Astrocyte (in vitro differentiated cells and primary cell): ENCODE measurements around the gene TRAK2. TPM values are rescaled to one million over a fixed set of nuclear protein-coding genes. Genes with fewer than 3 reads are reported as not detected.

Experiments used
- DNase-seq: peaks from one replicate; pipeline ENCODE4 v3.0.0-alpha.2; 2010; ENCODE audit warnings: low read depth
- FAIRE-seq: peaks from 2 replicates; lab custom pipeline; 2011; peaks lifted over from hg19 to GRCh38; lab: Jason Lieb, UNC
- H2AFZ ChIP-seq: 2 replicates; pipeline ENCODE4 v1.6.0; 2012; ENCODE audit warnings: low read depth, low read length, inconsistent platforms
- H3K27ac ChIP-seq: 2 replicates; pipeline ENCODE4 v1.5.1; 2011; ENCODE audit warnings: low read depth, low read length, inconsistent platforms
- H3K27me3 ChIP-seq: 2 replicates; pipeline ENCODE4 v1.6.0; 2011; ENCODE audit warnings: low read length, inconsistent platforms; ENCODE audit not compliant: insufficient read depth
- H3K36me3 ChIP-seq: 2 replicates; pipeline ENCODE4 v1.5.1; 2011; ENCODE audit warnings: low read length, inconsistent platforms; ENCODE audit not compliant: insufficient read depth
- H3K4me1 ChIP-seq: 2 replicates; pipeline ENCODE4 v1.5.1; 2011; ENCODE audit warnings: low read length, inconsistent platforms; ENCODE audit not compliant: insufficient read depth
- H3K4me2 ChIP-seq: 2 replicates; pipeline ENCODE4 v1.6.0; 2012; ENCODE audit warnings: low read length, inconsistent platforms
- H3K4me3 ChIP-seq: 2 replicates; pipeline ENCODE4 v1.5.1; 2011; ENCODE audit warnings: low read depth, mild to moderate bottlenecking, low read length, inconsistent platforms; ENCODE audit not compliant: insufficient read depth
- H3K79me2 ChIP-seq: 2 replicates; pipeline ENCODE4 v1.6.0; 2012; ENCODE audit warnings: mild to moderate bottlenecking, low read length, inconsistent platforms; ENCODE audit not compliant: insufficient read depth
- H3K9ac ChIP-seq: 2 replicates; pipeline ENCODE4 v1.6.0; 2012; ENCODE audit warnings: mild to moderate bottlenecking, low read length, inconsistent platforms
- H3K9me3 ChIP-seq: 2 replicates; pipeline ENCODE4 v1.5.1; 2012; ENCODE audit warnings: low read depth, mild to moderate bottlenecking, low read length, inconsistent platforms; ENCODE audit not compliant: insufficient read depth
- H4K20me1 ChIP-seq: 2 replicates; pipeline ENCODE4 v1.6.0; 2012; ENCODE audit warnings: low read length, inconsistent platforms; ENCODE audit not compliant: insufficient read depth
- H3K27ac Mint-ChIP-seq: one replicate; pipeline ENCODE4 v1.8.0; 2021; ENCODE audit warnings: mild to moderate bottlenecking, mixed read lengths; ENCODE audit not compliant: unreplicated experiment
- H3K27me3 Mint-ChIP-seq: one replicate; pipeline ENCODE4 v1.8.0; 2021; ENCODE audit warnings: low read depth, mixed read lengths; ENCODE audit not compliant: unreplicated experiment
- H3K36me3 Mint-ChIP-seq: one replicate; pipeline ENCODE4 v1.8.0; 2021; ENCODE audit warnings: low read depth, mixed read lengths; ENCODE audit not compliant: unreplicated experiment
- H3K4me1 Mint-ChIP-seq: one replicate; pipeline ENCODE4 v1.8.0; 2021; ENCODE audit warnings: low read depth, mixed read lengths; ENCODE audit not compliant: unreplicated experiment
- H3K4me3 Mint-ChIP-seq: one replicate; pipeline ENCODE4 v1.8.0; 2021; ENCODE audit warnings: mild to moderate bottlenecking, moderate library complexity, mixed read lengths; ENCODE audit not compliant: unreplicated experiment
- H3K9me3 Mint-ChIP-seq: one replicate; pipeline ENCODE4 v1.8.0; 2021; ENCODE audit warnings: mild to moderate bottlenecking, mixed read lengths; ENCODE audit not compliant: unreplicated experiment
- EZH2 ChIP-seq: IDR thresholded peaks from 2 replicates; pipeline ENCODE4 v1.6.1; 2012; ENCODE audit warnings: mild to moderate bottlenecking, low read length, inconsistent platforms; ENCODE audit not compliant: insufficient read depth
- total RNA-seq: library from RNA; stranded (reverse); gene quantifications from 2 replicates; pipeline ENCODE4 v1.2.1, GENCODE V29; 2021
- TF ChIP-seq, protein P1 (sequence below): IDR thresholded peaks from 2 replicates; pipeline ENCODE4 v1.5.1; 2011; ENCODE audit warnings: low read depth, mild to moderate bottlenecking, inconsistent platforms, low read length, moderate library complexity; ENCODE audit not compliant: insufficient read depth

The TRAK2 gene
- total RNA-seq, 1 donor from 2014 or later = 39.1 TPM

GRCh38 chr2:201348758-201349157 lies 102.5 kb downstream of the TRAK2 start:
- H2AFZ ChIP-seq = no peak overlapping the region
- FAIRE-seq (no peak), DNase-seq (no peak)
- no peak overlapping the region for H3K4me2 ChIP-seq
- no peaks in the 10 kb centered on the region for H3K79me2 ChIP-seq
- TF ChIP-seq, protein P1, sequence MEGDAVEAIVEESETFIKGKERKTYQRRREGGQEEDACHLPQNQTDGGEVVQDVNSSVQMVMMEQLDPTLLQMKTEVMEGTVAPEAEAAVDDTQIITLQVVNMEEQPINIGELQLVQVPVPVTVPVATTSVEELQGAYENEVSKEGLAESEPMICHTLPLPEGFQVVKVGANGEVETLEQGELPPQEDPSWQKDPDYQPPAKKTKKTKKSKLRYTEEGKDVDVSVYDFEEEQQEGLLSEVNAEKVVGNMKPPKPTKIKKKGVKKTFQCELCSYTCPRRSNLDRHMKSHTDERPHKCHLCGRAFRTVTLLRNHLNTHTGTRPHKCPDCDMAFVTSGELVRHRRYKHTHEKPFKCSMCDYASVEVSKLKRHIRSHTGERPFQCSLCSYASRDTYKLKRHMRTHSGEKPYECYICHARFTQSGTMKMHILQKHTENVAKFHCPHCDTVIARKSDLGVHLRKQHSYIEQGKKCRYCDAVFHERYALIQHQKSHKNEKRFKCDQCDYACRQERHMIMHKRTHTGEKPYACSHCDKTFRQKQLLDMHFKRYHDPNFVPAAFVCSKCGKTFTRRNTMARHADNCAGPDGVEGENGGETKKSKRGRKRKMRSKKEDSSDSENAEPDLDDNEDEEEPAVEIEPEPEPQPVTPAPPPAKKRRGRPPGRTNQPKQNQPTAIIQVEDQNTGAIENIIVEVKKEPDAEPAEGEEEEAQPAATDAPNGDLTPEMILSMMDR = no peak
- no peak for TF ChIP-seq EZH2
- no peaks in the 10 kb centered on the region for H4K20me1 ChIP-seq
- no peaks in the 10 kb centered on the region for H3K9me3 ChIP-seq
- H3K36me3 ChIP-seq = no peaks in the 10 kb centered on the region
- H3K4me3 ChIP-seq = no peak overlapping the region
- Mint-ChIP-seq H3K4me1 (no peaks in the 10 kb centered on the region), H3K27me3 (no peaks in the 10 kb centered on the region), H3K27ac (no peak overlapping the region), H3K9me3 (peaks cover 2% of the 10 kb centered on the region), H3K4me3 (no peak overlapping the region), H3K36me3 (peaks cover 41% of the 10 kb centered on the region)
- H3K27ac ChIP-seq = no peak overlapping the region
- no peaks in the 10 kb centered on the region for H3K27me3 ChIP-seq
- H3K4me1 ChIP-seq = no peaks in the 10 kb centered on the region
- no peak overlapping the region for H3K9ac ChIP-seq

GRCh38 chr2:201347138-201347537 lies 104.1 kb downstream of the TRAK2 start:
- no peak for FAIRE-seq
- H3K36me3 Mint-ChIP-seq = peaks cover 45% of the 10 kb centered on the region
- DNase-seq = no peak

DNA sequence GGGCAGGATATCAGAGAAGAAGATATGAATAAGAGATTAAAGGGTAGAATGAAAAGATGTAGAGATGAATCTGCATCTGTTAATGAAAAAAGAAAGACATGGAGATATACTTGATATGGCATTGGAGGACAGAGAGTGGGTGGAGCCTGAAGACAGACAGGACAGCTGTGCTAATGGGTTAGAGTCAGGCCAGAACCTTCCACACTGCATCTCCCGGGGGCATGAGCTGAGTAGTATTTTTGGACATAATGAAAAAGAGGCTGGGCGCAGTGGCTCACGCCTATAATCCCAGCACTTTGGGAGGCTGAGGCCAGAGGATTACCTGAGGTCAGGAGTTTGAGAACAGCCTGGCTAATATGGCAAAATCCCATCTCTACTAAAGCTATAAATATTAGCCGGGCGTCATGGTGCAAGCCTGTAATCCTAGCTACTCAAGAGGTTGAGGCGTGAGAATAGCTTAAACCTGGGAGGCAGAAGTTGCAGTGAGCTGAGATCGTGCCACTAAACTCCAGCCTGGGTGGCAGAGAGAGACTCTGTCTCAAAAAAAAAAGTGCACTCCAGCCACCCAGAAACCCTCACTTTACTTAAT lies 105.5 kb downstream of the TRAK2 start:
- Histone ChIP-seq H3K27ac (no peak overlapping the region), H3K79me2 (no peaks in the 10 kb centered on the region), H3K4me3 (no peak overlapping the region), H3K4me1 (no peaks in the 10 kb centered on the region), H2AFZ (no peak overlapping the region), H3K36me3 (peaks cover 3% of the 10 kb centered on the region), H3K4me2 (no peak overlapping the region), H3K27me3 (no peaks in the 10 kb centered on the region), H3K9me3 (no peaks in the 10 kb centered on the region), H4K20me1 (no peaks in the 10 kb centered on the region), H3K9ac (no peak overlapping the region)
- Mint-ChIP-seq H3K4me1 (no peaks in the 10 kb centered on the region), H3K4me3 (no peak overlapping the region), H3K36me3 (peaks cover 45% of the 10 kb centered on the region), H3K9me3 (peaks cover 5% of the 10 kb centered on the region), H3K27me3 (peaks cover 3% of the 10 kb centered on the region), H3K27ac (no peak overlapping the region)
- FAIRE-seq = no peak
- TF ChIP-seq, protein P1 = no peak
- TF ChIP-seq EZH2 = no peak
- DNase-seq = no peak

More at GRCh38 chr2:201347138-201347537, 104.1 kb downstream of the TRAK2 start:
- H3K27ac ChIP-seq = no peak overlapping the region
- TF ChIP-seq, protein P1 = no peak
- no peak for TF ChIP-seq EZH2
- no peaks in the 10 kb centered on the region for H3K9me3 ChIP-seq
- H3K27me3 ChIP-seq = no peaks in the 10 kb centered on the region
- H3K4me1 Mint-ChIP-seq = no peaks in the 10 kb centered on the region
- H3K27me3 Mint-ChIP-seq = peaks cover 3% of the 10 kb centered on the region
- peaks cover 5% of the 10 kb centered on the region for H3K9me3 Mint-ChIP-seq
- H3K27ac Mint-ChIP-seq = no peak overlapping the region
- no peak overlapping the region for H3K4me2 ChIP-seq
- H3K36me3 ChIP-seq = peaks cover 3% of the 10 kb centered on the region
- H2AFZ ChIP-seq = no peak overlapping the region
- no peaks in the 10 kb centered on the region for H3K4me1 ChIP-seq
- no peak overlapping the region for H3K4me3 Mint-ChIP-seq
- H3K4me3 ChIP-seq = no peak overlapping the region
- no peak overlapping the region for H3K9ac ChIP-seq
- H3K79me2 ChIP-seq = no peaks in the 10 kb centered on the region
- no peaks in the 10 kb centered on the region for H4K20me1 ChIP-seq
